ENCODE results near the gene RANBP3. TPM values are rescaled to one million over a fixed set of nuclear protein-coding genes. Genes with fewer than 3 reads are reported as not detected.
"Not testable (repeated sequence)": the region's sequence is repeated elsewhere in the genome, so short reads cannot be mapped to it uniquely, and the experiment has no call there.

RANBP3 gene
- total and polyA plus RNA-seq, 7 experiments from 2014 or later = 7.0 to 104 (median 92.0) TPM

DNA sequence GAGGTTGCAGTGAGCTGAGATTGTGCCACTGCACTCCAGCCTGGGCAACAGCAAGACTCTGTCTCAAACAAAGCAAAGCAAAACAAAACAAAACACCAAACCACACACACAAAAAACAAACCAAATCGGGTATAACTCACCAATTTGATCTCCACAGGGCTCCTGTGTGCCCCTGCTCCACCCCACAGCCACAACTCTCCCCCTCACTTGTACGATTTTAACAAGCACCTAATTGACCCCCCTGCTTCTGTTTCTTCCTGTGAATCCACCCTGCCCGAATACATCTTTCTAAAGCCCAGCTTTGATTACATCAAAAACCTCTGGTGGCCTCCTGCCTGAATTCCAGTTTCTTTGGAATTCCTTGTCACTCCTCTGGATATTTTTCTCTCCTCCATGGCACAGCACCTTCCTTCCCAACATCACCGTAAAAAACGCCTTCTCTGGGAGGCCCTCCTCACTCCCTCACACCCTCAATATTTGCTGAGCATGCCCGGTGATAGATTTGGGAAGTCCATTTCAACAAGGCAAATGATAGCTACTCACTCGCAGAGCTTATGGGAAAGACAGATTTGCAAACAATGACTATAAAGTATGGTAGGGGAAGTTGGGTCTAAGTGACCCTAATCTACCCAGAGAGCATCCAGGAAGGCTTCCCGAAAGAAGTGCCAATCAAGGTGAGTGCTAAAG is 11.6 kb upstream of the RANBP3 start:
- Histone ChIP-seq H3K4me3 (ENCODE audit: low read length) (no peak overlapping the region), H3K27ac (ENCODE audit: low read depth, low read length) (no peak overlapping the region), H3K9me3 (ENCODE audit: control insufficient read depth in 2 of 3, low read length in 3 of 3) (no peaks in the 10 kb centered on the region), H3K36me3 (ENCODE audit: control insufficient read depth in 2 of 3, insufficient read depth in 3 of 3, low read length in 3 of 3) (no peaks in the 10 kb centered on the region), H3K27me3 (ENCODE audit: control insufficient read depth in 2 of 2, insufficient read depth in 2 of 2, low read length in 2 of 2) (no peaks in the 10 kb centered on the region), H3K4me1 (ENCODE audit: control insufficient read depth in 2 of 2, insufficient read depth in 2 of 2, low read length in 2 of 2) (no peaks in the 10 kb centered on the region)
- peaks cover 8 to 30% (median 9%) of the 10 kb centered on the region in 7 donors for H3K4me1 Mint-ChIP-seq
- H3K27ac Mint-ChIP-seq = peak overlapping the region in 2 of 9 donors; percentile 9 to 43
- DNase-seq (no peak), ATAC-seq (no peak)
- no peaks in the 10 kb centered on the region for H3K27me3 Mint-ChIP-seq
- ChIA-PET POLR2A (no interaction called here), CTCF (interaction anchor here (1.0 to 4.3 kb wide), 3 partner anchors 22 to 41 kb away, joined by 3 to 26 read pairs (median 4); no protein-coding TSS in a partner anchor)
- no peaks in the 10 kb centered on the region for H3K9me3 Mint-ChIP-seq
- no peaks in the 10 kb centered on the region for H3K36me3 Mint-ChIP-seq
- intact Hi-C loops (cut with micrococcal nuclease) = loop anchor here in 1 of 2 donors (5.0 kb wide), 1 partner anchor 138 kb away; no protein-coding TSS in a partner anchor
- H3K4me3 Mint-ChIP-seq = peak overlapping the region in 1 of 10 donors; percentile 25

DNA sequence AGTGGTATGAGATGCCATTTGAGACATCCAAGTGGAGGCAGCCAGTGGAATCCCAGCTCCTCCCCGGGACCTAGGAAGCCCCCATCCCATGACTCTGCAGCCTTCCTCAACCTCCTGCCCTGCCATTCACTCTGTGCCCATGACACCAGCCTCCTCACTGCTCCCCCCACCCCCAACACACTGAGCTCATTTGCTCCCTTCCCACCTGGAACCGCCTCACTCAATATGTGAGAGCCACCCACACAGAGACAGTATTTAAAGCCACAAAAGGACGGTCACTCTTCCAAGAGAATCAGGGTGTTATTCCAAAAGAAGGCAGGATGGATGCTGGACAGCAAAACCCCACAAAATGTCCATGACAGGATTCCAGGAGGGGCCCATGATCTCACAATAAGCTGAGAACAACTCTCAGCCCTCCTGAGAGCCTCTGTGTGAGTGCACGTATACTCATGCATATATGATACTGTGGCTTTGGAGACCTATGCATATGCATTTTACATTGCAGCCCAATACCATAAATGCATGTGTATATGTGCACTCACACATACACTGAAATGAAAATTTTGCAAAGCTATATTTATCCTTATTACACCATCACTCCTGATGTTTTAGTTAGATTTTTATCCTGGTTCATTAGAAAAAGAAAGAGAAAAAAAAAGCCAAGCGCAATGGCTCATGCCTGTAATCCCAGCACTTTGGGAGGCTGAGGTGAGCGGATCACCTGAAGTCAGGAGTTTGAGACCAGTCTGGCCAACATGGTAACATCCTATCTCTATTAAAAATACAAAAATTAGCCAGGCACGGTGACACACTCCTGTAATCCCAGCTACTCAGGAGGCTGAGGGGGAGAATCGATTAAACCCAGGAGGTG is 10.8 kb upstream of the RANBP3 start:
- intact Hi-C loops (cut with micrococcal nuclease) = loop anchor here in 1 of 2 donors (5.0 kb wide), 1 partner anchor 139 kb away; no protein-coding TSS in a partner anchor
- POLR2A ChIA-PET = interaction anchor here (0.6 to 1.1 kb wide), 3 partner anchors 10 to 364 kb away, joined by 3 read pairs; partner anchors contain the start of gene RANBP3
- H3K27ac Mint-ChIP-seq = peak overlapping the region in 3 of 9 donors; percentile 37 to 75 (median 42)

DNA sequence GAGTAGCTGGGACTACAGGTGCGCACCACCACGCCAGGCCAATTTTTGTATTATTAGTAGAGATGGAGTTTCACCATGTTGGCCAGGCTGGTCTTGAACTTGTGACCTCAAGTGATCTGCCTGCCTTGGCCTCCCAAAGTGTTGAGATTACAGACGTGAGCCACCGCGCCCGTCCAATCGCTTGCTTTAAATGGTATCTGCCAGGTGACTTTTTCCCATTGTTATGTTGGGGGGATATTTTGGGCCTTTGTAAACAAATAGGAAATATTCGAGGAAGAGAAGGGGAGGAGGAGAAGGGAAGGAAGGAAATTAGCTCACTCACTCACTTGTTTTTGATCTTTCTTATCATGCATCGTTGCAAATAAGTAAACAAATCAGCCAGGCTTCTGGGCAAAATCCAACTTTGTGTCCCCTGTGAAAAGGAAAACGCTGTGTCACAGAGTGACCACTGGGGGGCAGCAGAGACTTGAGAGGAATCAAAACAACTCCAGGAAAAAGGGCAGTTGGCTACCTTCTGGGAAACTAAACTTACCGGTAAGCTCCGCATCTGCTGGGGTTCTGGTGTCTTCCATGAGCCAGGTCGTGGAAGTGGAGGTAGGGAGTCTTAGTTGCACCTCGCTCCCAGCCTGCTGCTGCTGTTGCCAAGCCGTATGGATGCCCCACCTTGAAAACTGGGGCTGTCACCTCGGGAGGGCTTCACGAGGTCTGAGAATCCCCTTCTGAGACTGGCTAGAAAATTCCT is 9.3 kb upstream of the RANBP3 start:
- H3K36me3 Mint-ChIP-seq = no peaks in the 10 kb centered on the region
- Histone ChIP-seq H3K4me3 (ENCODE audit: low read length) (peak overlapping the region; percentile 69), H3K9me3 (ENCODE audit: control insufficient read depth in 2 of 3, low read length in 3 of 3) (no peaks in the 10 kb centered on the region), H3K36me3 (ENCODE audit: control insufficient read depth in 2 of 3, insufficient read depth in 3 of 3, low read length in 3 of 3) (no peaks in the 10 kb centered on the region), H3K27ac (ENCODE audit: low read depth, low read length) (peak overlapping the region; percentile 32), H3K4me1 (ENCODE audit: control insufficient read depth in 2 of 2, insufficient read depth in 2 of 2, low read length in 2 of 2) (peaks cover 0 to 5% of the 10 kb centered on the region in 2 donors), H3K27me3 (ENCODE audit: control insufficient read depth in 2 of 2, insufficient read depth in 2 of 2, low read length in 2 of 2) (no peaks in the 10 kb centered on the region)
- peaks cover 8 to 47% (median 18%) of the 10 kb centered on the region in 7 donors for H3K4me1 Mint-ChIP-seq
- H3K9me3 Mint-ChIP-seq = no peaks in the 10 kb centered on the region
- peak; percentile 52 to 71 (median 64) for DNase-seq
- intact Hi-C loops (cut with micrococcal nuclease) = loop anchor here (1.0 to 5.0 kb wide), 5 partner anchors 19 to 140 kb away; no protein-coding TSS in a partner anchor
- ChIA-PET POLR2A (interaction anchor here (0.8 to 1.2 kb wide), 2 partner anchors 82 to 159 kb away, joined by 3 read pairs; no protein-coding TSS in a partner anchor), CTCF (interaction anchor here (0.6 to 4.3 kb wide), 15 partner anchors 9 to 183 kb away, joined by 3 to 26 read pairs (median 3); partner anchors contain the start of gene RANBP3)
- H3K27ac Mint-ChIP-seq = peak overlapping the region in 6 of 9 donors; percentile 1 to 66 (median 33)
- H3K27me3 Mint-ChIP-seq = no peaks in the 10 kb centered on the region
- peak; percentile 85 for ATAC-seq
- H3K4me3 Mint-ChIP-seq = peak overlapping the region; percentile 61 to 82 (median 76)

More for the DNA sequence above, 10.8 kb upstream of the RANBP3 start:
- Histone ChIP-seq H3K27ac (ENCODE audit: low read depth, low read length) (no peak overlapping the region), H3K27me3 (ENCODE audit: control insufficient read depth in 2 of 2, insufficient read depth in 2 of 2, low read length in 2 of 2) (no peaks in the 10 kb centered on the region), H3K9me3 (ENCODE audit: control insufficient read depth in 2 of 3, low read length in 3 of 3) (no peaks in the 10 kb centered on the region), H3K4me3 (ENCODE audit: low read length) (no peak overlapping the region), H3K4me1 (ENCODE audit: control insufficient read depth in 2 of 2, insufficient read depth in 2 of 2, low read length in 2 of 2) (peaks cover 0 to 2% of the 10 kb centered on the region in 2 donors), H3K36me3 (ENCODE audit: control insufficient read depth in 2 of 3, insufficient read depth in 3 of 3, low read length in 3 of 3) (no peaks in the 10 kb centered on the region)
- H3K4me3 Mint-ChIP-seq = peak overlapping the region in 4 of 10 donors; percentile 38 to 73 (median 50)
- DNase-seq = no peak
- H3K36me3 Mint-ChIP-seq = no peaks in the 10 kb centered on the region
- peaks cover 8 to 38% (median 12%) of the 10 kb centered on the region in 7 donors for H3K4me1 Mint-ChIP-seq
- H3K9me3 Mint-ChIP-seq = no peaks in the 10 kb centered on the region
- ATAC-seq = no peak
- CTCF ChIA-PET = interaction anchor here (1.0 to 4.3 kb wide), 6 partner anchors 21 to 63 kb away, joined by 3 to 26 read pairs (median 5); no protein-coding TSS in a partner anchor
- no peaks in the 10 kb centered on the region for H3K27me3 Mint-ChIP-seq

DNA sequence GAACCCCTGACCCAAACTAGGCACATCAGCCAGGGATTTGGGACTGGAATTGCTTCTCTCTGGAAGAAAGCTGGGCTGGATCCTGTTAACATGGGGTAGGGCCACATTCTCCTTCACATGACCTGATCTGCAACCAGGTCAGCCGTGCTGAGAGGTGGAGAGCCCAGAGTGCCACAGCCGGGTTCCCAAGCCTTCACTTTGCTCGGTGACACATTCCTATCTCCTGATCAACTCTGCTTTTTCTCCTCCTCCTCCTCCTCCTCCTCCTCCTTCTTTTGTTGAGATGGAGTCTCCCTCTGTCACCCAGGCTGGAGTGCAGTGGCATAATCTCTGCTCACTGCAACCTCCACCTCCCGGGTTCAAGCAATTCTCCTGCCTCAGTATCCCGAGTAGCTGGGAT is 7.9 kb upstream of the RANBP3 start:
- H3K27ac Mint-ChIP-seq; DNase-seq; H3K4me3 ChIP-seq (ENCODE audit: low read length); H3K27me3 ChIP-seq (ENCODE audit: control insufficient read depth in 2 of 2, insufficient read depth in 2 of 2, low read length in 2 of 2); H3K36me3 ChIP-seq (ENCODE audit: control insufficient read depth in 2 of 3, insufficient read depth in 3 of 3, low read length in 3 of 3); H3K4me1 ChIP-seq (ENCODE audit: control insufficient read depth in 2 of 2, insufficient read depth in 2 of 2, low read length in 2 of 2); H3K9me3 Mint-ChIP-seq; H3K36me3 Mint-ChIP-seq; H3K4me3 Mint-ChIP-seq; H3K9me3 ChIP-seq (ENCODE audit: control insufficient read depth in 2 of 3, low read length in 3 of 3); ATAC-seq; H3K27me3 Mint-ChIP-seq; H3K27ac ChIP-seq (ENCODE audit: low read depth, low read length): not testable (repeated sequence)
- CTCF ChIA-PET = interaction anchor here (3.0 kb wide), 1 partner anchor 37 kb away, joined by 15 read pairs; no protein-coding TSS in a partner anchor
- intact Hi-C loops (cut with micrococcal nuclease) = loop anchor here (2.0 to 5.0 kb wide), 2 partner anchors 35 to 141 kb away; no protein-coding TSS in a partner anchor
- peaks cover 8 to 47% (median 18%) of the 10 kb centered on the region in 7 donors for H3K4me1 Mint-ChIP-seq
- POLR2A ChIA-PET = interaction anchor here (1.2 kb wide), 1 partner anchor 11 kb away, joined by 4 read pairs; no protein-coding TSS in a partner anchor

DNA sequence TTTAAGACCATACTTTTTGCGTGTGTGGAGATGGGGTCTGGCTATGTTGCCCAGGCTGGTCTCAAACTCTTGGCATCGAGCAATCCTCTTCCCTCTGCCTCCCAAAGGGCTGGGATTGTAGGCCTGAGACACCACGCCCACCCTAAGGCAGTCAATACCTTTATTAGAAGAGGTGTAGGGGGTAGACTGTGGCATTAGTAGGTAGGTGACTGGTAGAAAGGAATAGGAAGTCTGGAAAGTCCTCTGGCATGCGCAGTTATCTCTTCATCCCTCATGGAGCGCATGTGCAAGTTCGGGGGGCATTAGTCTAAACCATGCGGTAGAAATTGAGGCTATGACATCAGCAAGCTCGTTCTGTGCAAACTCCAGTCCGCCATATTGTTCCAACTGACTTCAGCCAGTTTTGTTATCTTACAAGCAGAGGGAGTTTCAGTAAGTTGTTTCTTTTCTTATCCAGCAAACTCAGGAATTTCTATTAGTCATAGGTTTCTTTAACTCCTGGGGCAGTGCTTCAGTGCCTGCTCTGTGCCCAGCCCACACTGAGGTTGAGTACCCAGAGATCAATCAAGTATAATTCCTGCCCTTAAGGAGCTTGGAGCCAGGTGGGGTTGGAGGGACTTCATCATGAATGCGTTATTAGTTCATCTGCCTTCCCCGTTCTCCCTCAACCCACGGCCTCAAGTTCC is 7.3 kb upstream of the RANBP3 start:
- no peak overlapping the region for H3K27ac Mint-ChIP-seq
- CTCF ChIA-PET = interaction anchor here (1.4 to 3.0 kb wide), 4 partner anchors 13 to 37 kb away, joined by 4 to 15 read pairs (median 10); no protein-coding TSS in a partner anchor

More for the DNA sequence above, 7.3 kb upstream of the RANBP3 start:
- no peaks in the 10 kb centered on the region for H3K27me3 Mint-ChIP-seq
- Histone ChIP-seq H3K27me3 (ENCODE audit: control insufficient read depth in 2 of 2, insufficient read depth in 2 of 2, low read length in 2 of 2) (no peaks in the 10 kb centered on the region), H3K27ac (ENCODE audit: low read depth, low read length) (no peak overlapping the region), H3K4me3 (ENCODE audit: low read length) (no peak overlapping the region), H3K9me3 (ENCODE audit: control insufficient read depth in 2 of 3, low read length in 3 of 3) (no peaks in the 10 kb centered on the region), H3K4me1 (ENCODE audit: control insufficient read depth in 2 of 2, insufficient read depth in 2 of 2, low read length in 2 of 2) (peaks cover 0 to 5% of the 10 kb centered on the region in 2 donors), H3K36me3 (ENCODE audit: control insufficient read depth in 2 of 3, insufficient read depth in 3 of 3, low read length in 3 of 3) (no peaks in the 10 kb centered on the region)
- H3K4me3 Mint-ChIP-seq = no peak overlapping the region
- peaks cover 8 to 47% (median 19%) of the 10 kb centered on the region in 7 donors for H3K4me1 Mint-ChIP-seq
- DNase-seq (no peak), ATAC-seq (no peak)
- H3K36me3 Mint-ChIP-seq = peaks cover 0 to 2% (median 0%) of the 10 kb centered on the region in 5 donors
- intact Hi-C loops (cut with micrococcal nuclease) = loop anchor here in 1 of 2 donors (5.0 kb wide), 1 partner anchor 142 kb away; no protein-coding TSS in a partner anchor
- no peaks in the 10 kb centered on the region for H3K9me3 Mint-ChIP-seq
- POLR2A ChIA-PET = interaction anchor here (0.7 to 1.2 kb wide), 2 partner anchors 10 to 13 kb away, joined by 3 to 4 read pairs; no protein-coding TSS in a partner anchor

Measured in naive thymus-derived CD4-positive, alpha-beta T cell (primary cell).